SK-N-SH treated with all-trans-retinoic acid at 6 μM for 48 hours (cell line): ENCODE results near the gene OR14I1.

ENCODE experiments used
- BACH2 ChIP-seq: fragments of 250-450 bp; sonication (Bioruptor Pico); IDR thresholded peaks from 2 replicates; pipeline ENCODE4 v1.9.0; 2021; ENCODE audit warnings: mild to moderate bottlenecking, borderline replicate concordance
- ESRRG ChIP-seq: fragments of 250-450 bp; sonication (Bioruptor Pico); IDR thresholded peaks from 2 replicates; pipeline ENCODE4 v1.6.1; 2021; ENCODE audit warnings: mild to moderate bottlenecking
- PATZ1 ChIP-seq: fragments of 250-450 bp; sonication (Bioruptor Pico); IDR thresholded peaks from 2 replicates; pipeline ENCODE4 v1.8.0; 2020; ENCODE audit warnings: mild to moderate bottlenecking, moderate library complexity, borderline replicate concordance
- RARB ChIP-seq: fragments of 250-450 bp; sonication (Bioruptor Pico); IDR thresholded peaks from 2 replicates; pipeline ENCODE4 v1.8.0; 2021; ENCODE audit warnings: mild to moderate bottlenecking, moderate library complexity
- ZC3H10 ChIP-seq: fragments of 250-450 bp; sonication (Bioruptor Pico); IDR thresholded peaks from 2 replicates; pipeline ENCODE4 v1.5.1; 2021; ENCODE audit warnings: mild to moderate bottlenecking, moderate library complexity
- ZNF565 ChIP-seq: fragments of 450-650 bp; formaldehyde crosslinking; conservative IDR thresholded peaks from 2 replicates; pipeline ENCODE4 v1.5.0; 2020; ENCODE audit warnings: low read depth, mild to moderate bottlenecking, moderate library complexity
- ZNF70 ChIP-seq: fragments of 450-650 bp; formaldehyde crosslinking; IDR thresholded peaks from 2 replicates; pipeline ENCODE4 v1.5.0; 2020; ENCODE audit warnings: mild to moderate bottlenecking, moderate library complexity

GRCh38 chr1:248670003-248670402 lies 32.6 kb downstream of the OR14I1 start:
- TF ChIP-seq RARB (CRISPR knock-in tag) = no peak
- no peak for TF ChIP-seq ZC3H10 (CRISPR knock-in tag)
- TF ChIP-seq ZNF565 (CRISPR knock-in tag) = no peak
- TF ChIP-seq BACH2 (CRISPR knock-in tag) = no peak
- no peak for TF ChIP-seq ESRRG (CRISPR knock-in tag)
- no peak for TF ChIP-seq ZNF70 (CRISPR knock-in tag)
- TF ChIP-seq PATZ1 = no peak
